ENCODE measurements around the gene ADM. TPM values are rescaled to one million over a fixed set of nuclear protein-coding genes. Genes with fewer than 3 reads are reported as not detected.

Gene ADM
- total and polyA plus RNA-seq, 2 donors (not counting 3 experiments of a cell fraction or from before 2014, with no cell fraction given) = 45.3 to 55.5 TPM

GRCh38 chr11:10275714-10276113, 29.2 kb upstream of the ADM start:
- BruUV-seq (replicated peaks) = no TSS peak
- dilution Hi-C loops (cut with MboI; ENCODE audit: extremely low pct_ligation_motif_present, low sequenced_read_pairs) (no loop called here), intact Hi-C loops (cut with micrococcal nuclease) (no loop called here)
- no peaks in the 10 kb centered on the region for H3K9me3 ChIP-seq (replicated peaks; ENCODE audit: control insufficient read depth, insufficient read depth, low read length)
- DNase-seq (ENCODE audit: low read depth, low spot score) = no peak
- no peak overlapping the region for H2AFZ ChIP-seq (ENCODE audit: low read depth, low read length)
- no peaks in the 10 kb centered on the region for H3K27me3 ChIP-seq (ENCODE audit: control insufficient read depth in 2 of 2, insufficient read depth in 2 of 2, low read length in 2 of 2)
- no peaks in the 10 kb centered on the region for H3K9me1 ChIP-seq (replicated peaks; ENCODE audit: control insufficient read depth, extremely low read depth, insufficient read depth, low read length)
- H3K9ac ChIP-seq (replicated peaks; ENCODE audit: extremely low read depth, insufficient read depth, low read length) = no peak overlapping the region
- POLR2A ChIA-PET = no interaction called here
- H3K4me2 ChIP-seq (ENCODE audit: insufficient read depth, low read length) = no peak overlapping the region
- H4K20me1 ChIP-seq (replicated peaks; ENCODE audit: control insufficient read depth, extremely low read depth, insufficient read depth, low read length) = no peaks in the 10 kb centered on the region
- H3K27ac ChIP-seq (ENCODE audit: insufficient read depth, low read depth, low read length) = no peak overlapping the region
- H3K79me2 ChIP-seq (ENCODE audit: control insufficient read depth, insufficient read depth, low read length) = peaks cover 30% of the 10 kb centered on the region
- no peaks in the 10 kb centered on the region for H3K4me1 ChIP-seq (ENCODE audit: control insufficient read depth, extremely low read depth, insufficient read depth, low read length)
- no peak for FAIRE-seq
- no peak for TF ChIP-seq EZH2 (IDR thresholded peaks at IDR 0.05; ENCODE audit: borderline replicate concordance, low read depth, low read length, severe bottlenecking)
- no peak for TF ChIP-seq FOS (IDR thresholded peaks at IDR 0.05; ENCODE audit: borderline replicate concordance, insufficient read depth, low read length)
- TF ChIP-seq GATA2 (IDR thresholded peaks at IDR 0.05; ENCODE audit: insufficient read depth, insufficient read length, low read depth, low read length) = no peak
- no peak for TF ChIP-seq CTCF (IDR thresholded peaks at IDR 0.05; ENCODE audit: extremely low read depth in 1 of 2, insufficient read depth in 1 of 2, low read depth in 1 of 2, low read length in 2 of 2)
- TF ChIP-seq JUN (IDR thresholded peaks at IDR 0.05; ENCODE audit: borderline replicate concordance, insufficient read depth, insufficient read length, low read depth) = no peak
- no peak for TF ChIP-seq MAX (IDR thresholded peaks at IDR 0.05; ENCODE audit: insufficient read depth, insufficient read length)
- TF ChIP-seq POLR2A (IDR thresholded peaks at IDR 0.05; ENCODE audit: low read depth, low read length) = no peak
- no peak for TF ChIP-seq POLR2AphosphoS5 (IDR thresholded peaks at IDR 0.05; ENCODE audit: insufficient read depth, low read depth, low read length)
- no peak for TF ChIP-seq MYC (IDR thresholded peaks at IDR 0.05; ENCODE audit: low read depth, low read length)
- H3K4me3 ChIP-seq (replicated peaks in 1 of 3; ENCODE audit: insufficient read depth in 1 of 3, low read depth in 1 of 3, low read length in 3 of 3) = no peak overlapping the region
- CTCF ChIA-PET = no interaction called here
- H3K36me3 ChIP-seq (ENCODE audit: control insufficient read depth in 2 of 2, extremely low read depth in 1 of 2, insufficient read depth in 2 of 2, low read length in 2 of 2) = no peaks in the 10 kb centered on the region

Measured in endothelial cell of umbilical vein (primary cell).